Measurements from ENCODE around the gene TDO2. TPM values are rescaled to one million over a fixed set of nuclear protein-coding genes. Genes with fewer than 3 reads are reported as not detected.

TDO2 gene
- total and polyA plus RNA-seq, 12 donors, result 0.03 to 0.14 TPM; not detected in 10

DNA sequence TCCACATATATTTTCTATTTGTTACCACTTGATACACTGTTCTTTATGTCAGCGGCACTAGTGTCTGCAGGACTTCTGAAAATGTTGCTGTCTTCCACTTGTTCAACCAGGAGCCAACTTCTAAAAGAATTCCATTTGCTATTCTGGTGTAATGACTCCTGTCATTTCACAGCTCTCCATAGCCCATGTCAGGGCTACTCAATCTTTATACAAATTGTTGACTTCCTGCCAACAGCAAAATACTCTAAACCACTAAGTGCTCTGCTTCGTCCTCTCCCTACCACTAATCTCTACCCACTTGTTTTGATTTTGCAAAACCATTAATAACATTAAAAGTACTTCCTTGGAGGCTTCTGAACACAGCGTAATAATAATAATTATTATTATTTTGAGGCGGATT, 43.0 kb downstream of the TDO2 start:
- Histone ChIP-seq H3K36me3 (peaks cover 0 to 8% (median 0%) of the 10 kb centered on the region in 9 donors), H3K9me3 (no peaks in the 10 kb centered on the region), H3K27me3 (no peaks in the 10 kb centered on the region), H3K4me3 (no peak overlapping the region), H3K4me1 (peaks cover 0 to under 1% (median 0%) of the 10 kb centered on the region in 9 donors), H3K27ac (no peak overlapping the region)
- DNase-seq (no peak), ATAC-seq (peak in 4 of 8 donors; percentile 39 to 85 (median 56))
- 47 to 48% methylated on average over 4 of the region's 4 CpGs for WGBS, 2 donors
- TF ChIP-seq, protein P1, sequence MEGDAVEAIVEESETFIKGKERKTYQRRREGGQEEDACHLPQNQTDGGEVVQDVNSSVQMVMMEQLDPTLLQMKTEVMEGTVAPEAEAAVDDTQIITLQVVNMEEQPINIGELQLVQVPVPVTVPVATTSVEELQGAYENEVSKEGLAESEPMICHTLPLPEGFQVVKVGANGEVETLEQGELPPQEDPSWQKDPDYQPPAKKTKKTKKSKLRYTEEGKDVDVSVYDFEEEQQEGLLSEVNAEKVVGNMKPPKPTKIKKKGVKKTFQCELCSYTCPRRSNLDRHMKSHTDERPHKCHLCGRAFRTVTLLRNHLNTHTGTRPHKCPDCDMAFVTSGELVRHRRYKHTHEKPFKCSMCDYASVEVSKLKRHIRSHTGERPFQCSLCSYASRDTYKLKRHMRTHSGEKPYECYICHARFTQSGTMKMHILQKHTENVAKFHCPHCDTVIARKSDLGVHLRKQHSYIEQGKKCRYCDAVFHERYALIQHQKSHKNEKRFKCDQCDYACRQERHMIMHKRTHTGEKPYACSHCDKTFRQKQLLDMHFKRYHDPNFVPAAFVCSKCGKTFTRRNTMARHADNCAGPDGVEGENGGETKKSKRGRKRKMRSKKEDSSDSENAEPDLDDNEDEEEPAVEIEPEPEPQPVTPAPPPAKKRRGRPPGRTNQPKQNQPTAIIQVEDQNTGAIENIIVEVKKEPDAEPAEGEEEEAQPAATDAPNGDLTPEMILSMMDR (IDR thresholded peaks at IDR 0.05), result no peak
- intact Hi-C loops (cut with DNase I), result loop anchor here in 1 of 10 donors (5.0 kb wide), 1 partner anchor 134 kb away; no protein-coding TSS in a partner anchor

DNA sequence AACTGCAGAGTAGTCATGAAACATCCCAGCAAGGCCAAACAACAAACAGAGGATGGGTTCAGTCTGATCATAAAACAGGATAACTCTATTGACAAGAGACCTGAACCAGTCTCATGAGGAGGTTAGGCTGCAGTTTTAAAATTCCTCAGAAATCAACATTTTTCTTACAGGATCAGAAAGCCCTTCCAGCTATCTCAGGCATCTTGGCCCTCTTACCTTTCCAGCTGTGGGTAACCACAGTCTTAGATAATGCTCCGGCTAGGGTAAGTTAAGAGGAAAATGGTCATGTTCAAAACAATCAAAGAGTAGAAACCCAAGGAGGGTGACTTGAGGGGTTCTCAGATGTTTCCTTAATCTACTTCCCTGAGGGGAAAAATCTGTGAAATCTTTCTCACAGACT, 45.0 kb downstream of the TDO2 start:
- intact Hi-C loops (cut with DNase I), result loop anchor here in 1 of 10 donors (5.0 kb wide), 1 partner anchor 136 kb away; no protein-coding TSS in a partner anchor
- DNase-seq (no peak), ATAC-seq (no peak)
- H3K4me3 ChIP-seq, result no peak overlapping the region
- H3K27me3 ChIP-seq, result no peaks in the 10 kb centered on the region
- 77 to 82% methylated on average over 1 of the region's 1 CpG for WGBS, 2 donors
- peaks cover 0 to 16% (median 8%) of the 10 kb centered on the region in 9 donors for H3K4me1 ChIP-seq
- no peaks in the 10 kb centered on the region for H3K9me3 ChIP-seq
- H3K27ac ChIP-seq, result no peak overlapping the region
- H3K36me3 ChIP-seq, result no peaks in the 10 kb centered on the region
- TF ChIP-seq, protein P1 (IDR thresholded peaks at IDR 0.05), result no peak

DNA sequence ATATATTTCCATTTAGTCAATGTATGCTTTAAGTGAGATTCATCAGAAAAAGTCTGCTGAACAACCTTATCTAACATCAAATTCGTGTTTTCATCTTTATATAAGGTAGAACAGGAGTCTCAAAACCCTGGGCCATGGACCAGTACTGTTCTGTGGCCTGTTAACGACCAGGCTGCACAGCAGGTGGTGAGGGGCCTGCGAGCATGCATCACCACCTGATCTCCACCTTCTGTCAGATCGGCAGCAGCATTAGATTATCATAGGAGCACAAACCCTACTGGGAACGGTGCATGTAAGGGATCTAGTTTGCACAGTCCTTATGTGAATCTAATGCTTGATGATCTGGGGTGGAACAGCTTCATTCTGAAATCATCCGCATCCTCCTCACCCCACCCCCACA, 47.0 kb downstream of the TDO2 start:
- intact Hi-C loops (cut with DNase I), result loop anchor here in 8 of 10 donors (2.0 to 10.0 kb wide), 5 partner anchors 143 to 548 kb away; no protein-coding TSS in a partner anchor
- TF ChIP-seq, protein P1 (IDR thresholded peaks at IDR 0.05), result no peak
- Histone ChIP-seq H3K27ac (no peak overlapping the region), H3K36me3 (no peaks in the 10 kb centered on the region), H3K27me3 (no peaks in the 10 kb centered on the region), H3K4me3 (no peak overlapping the region), H3K4me1 (peaks cover 0 to 21% (median 8%) of the 10 kb centered on the region in 9 donors), H3K9me3 (no peaks in the 10 kb centered on the region)
- 79 to 80% methylated on average over 6 of the region's 6 CpGs for WGBS, 2 donors
- no peak for DNase-seq
- ATAC-seq, result no peak

DNA sequence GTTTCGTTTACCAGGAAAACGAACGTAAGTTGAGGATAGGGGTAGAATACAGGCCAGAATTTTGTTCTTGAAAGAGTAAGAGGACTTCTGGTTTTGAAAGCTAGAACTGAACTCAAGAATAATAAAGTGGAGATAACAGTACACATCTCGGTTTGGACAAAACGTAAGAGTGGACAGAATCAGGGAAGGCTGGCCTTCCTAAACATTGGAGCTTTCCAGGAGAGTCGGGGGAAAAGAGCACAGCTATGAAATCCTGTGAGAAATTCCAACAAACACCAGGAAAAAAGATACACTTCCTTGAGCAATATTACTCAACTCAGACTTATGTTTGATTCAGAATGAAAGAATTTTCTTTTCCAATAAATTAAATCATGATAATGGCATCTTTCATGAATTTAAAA, 49.0 kb downstream of the TDO2 start:
- intact Hi-C loops (cut with DNase I), result loop anchor here (1.0 to 10.0 kb wide), 9 partner anchors 142 to 550 kb away; no protein-coding TSS in a partner anchor
- DNase-seq (no peak), ATAC-seq (no peak)
- TF ChIP-seq, protein P1 (IDR thresholded peaks at IDR 0.05), result no peak
- H3K4me3 ChIP-seq, result peak overlapping the region in 8 of 10 donors; percentile 77 to 91 (median 88)
- no peaks in the 10 kb centered on the region for H3K36me3 ChIP-seq
- H3K27ac ChIP-seq, result peak overlapping the region in 9 of 10 donors; percentile 92 to 100 (median 99)
- H3K9me3 ChIP-seq, result no peaks in the 10 kb centered on the region
- 45 to 52% methylated on average over 6 of the region's 6 CpGs for WGBS, 2 donors
- no peaks in the 10 kb centered on the region for H3K27me3 ChIP-seq
- H3K4me1 ChIP-seq, result peaks cover 0 to 21% (median 8%) of the 10 kb centered on the region in 9 donors
